ENCODE measurements around the gene KLHL42.
"Not testable (repeated sequence)": the region's sequence is repeated elsewhere in the genome, so short reads cannot be mapped to it uniquely, and the experiment has no call there.

The KLHL42 gene, protein sequence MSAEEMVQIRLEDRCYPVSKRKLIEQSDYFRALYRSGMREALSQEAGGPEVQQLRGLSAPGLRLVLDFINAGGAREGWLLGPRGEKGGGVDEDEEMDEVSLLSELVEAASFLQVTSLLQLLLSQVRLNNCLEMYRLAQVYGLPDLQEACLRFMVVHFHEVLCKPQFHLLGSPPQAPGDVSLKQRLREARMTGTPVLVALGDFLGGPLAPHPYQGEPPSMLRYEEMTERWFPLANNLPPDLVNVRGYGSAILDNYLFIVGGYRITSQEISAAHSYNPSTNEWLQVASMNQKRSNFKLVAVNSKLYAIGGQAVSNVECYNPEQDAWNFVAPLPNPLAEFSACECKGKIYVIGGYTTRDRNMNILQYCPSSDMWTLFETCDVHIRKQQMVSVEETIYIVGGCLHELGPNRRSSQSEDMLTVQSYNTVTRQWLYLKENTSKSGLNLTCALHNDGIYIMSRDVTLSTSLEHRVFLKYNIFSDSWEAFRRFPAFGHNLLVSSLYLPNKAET

DNA sequence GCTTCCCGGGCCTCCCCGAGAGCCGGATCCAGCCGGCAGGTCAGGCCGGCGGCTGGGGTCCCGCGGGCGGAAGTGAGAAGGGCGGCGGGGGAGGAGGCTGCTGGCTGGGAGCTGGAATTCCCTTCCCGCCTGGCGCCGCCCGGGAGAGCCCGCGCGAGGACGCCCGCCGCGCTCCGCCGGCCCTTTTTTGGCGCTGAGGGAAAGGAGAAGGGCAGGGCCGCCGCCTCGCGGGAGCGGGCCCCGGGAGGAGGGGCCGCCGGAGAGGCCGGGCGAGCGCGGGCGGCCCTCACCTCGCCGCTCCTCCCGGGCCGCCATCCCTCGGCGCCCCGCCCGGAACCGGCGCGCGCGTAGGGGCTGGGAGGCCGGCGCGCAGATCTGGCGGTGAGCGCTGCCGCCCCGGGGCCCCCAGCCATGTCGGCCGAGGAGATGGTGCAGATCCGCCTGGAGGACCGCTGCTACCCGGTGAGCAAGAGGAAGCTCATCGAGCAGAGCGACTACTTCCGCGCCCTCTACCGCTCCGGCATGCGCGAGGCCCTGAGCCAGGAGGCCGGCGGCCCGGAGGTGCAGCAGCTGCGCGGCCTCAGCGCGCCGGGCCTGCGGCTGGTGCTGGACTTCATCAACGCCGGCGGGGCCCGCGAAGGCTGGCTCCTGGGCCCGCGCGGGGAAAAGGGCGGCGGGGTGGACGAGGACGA is at the start of gene KLHL42, which contains the start of gene MANSC4:
Gene KLHL42, plus strand, starts transcription at position 314 of the 692 bp plus-strand sequence. Its CDS starts 98 bp downstream, at position 412.
Gene MANSC4, minus strand, starts transcription at position 317 of the 692 bp plus-strand sequence. CDS start 8,960 bp downstream, outside the sequence.
- DNase-seq: peak; percentile 77

DNA sequence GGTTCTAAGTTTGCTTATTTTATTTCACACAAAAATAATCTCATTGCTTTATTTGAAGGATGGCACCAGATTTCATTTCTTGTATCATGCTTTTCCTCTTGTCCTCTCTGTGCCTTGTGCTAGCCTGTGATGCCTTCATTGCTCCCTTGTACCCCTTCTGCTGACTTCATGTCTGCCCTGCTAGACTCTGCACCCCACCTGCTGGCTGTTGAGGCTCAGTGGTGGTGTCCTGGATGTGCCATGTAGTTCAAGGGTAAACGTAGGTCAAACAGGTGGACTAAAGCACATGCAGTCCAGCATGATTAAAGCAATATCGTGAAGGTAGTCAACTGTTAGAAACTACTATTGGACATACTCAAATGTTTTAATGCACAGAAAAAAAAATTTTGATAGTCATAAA is 47.8 kb upstream of the KLHL42 start:
- DNase-seq: peak; percentile 41

DNA sequence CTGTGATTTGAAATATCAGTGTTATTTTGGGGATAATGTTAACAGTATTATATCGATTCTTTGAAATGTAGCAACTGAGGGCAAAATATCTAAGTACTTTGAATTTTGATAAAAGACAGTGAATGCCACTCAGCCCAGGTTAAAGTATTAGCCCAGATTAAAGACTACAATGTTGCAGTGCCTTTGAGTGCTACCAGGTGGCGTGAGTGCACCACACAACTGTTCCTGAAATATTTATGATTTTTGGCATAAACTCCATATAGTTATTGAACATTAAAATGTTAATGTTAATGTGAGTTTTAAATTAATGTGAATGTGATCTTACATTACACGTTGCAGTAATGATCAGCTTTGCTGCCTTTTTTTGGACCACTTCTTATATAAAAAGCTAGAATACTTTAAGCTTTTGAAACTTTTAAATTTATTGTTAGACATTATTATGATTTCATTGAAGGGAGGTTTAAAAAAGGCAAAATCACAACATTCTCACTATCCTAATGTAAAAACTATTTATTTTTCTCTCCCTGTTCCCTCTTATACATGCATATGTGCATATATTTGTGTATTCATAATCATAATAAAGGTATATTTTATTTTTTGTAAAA is 46.9 kb upstream of the KLHL42 start:
- DNase-seq: peak; percentile 75

DNA sequence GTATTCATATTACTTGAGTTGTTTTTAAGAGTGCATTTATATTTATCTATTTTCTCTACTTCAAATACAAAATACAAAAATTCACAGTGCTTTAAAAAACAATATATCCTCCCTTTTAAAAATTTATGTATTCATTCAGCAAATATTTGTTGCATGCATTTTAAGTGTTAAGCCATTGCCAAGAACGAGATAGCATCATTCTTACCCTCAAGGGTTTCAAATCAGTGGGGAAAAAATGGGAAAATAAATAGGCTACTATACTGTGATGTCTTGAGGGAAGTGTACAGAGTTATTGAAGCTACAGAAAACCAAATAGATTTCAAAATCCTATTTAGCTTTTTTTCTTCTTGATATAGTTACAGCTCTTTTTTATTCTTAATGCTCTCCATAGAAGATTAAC is 46.2 kb upstream of the KLHL42 start:
- no peak for DNase-seq

DNA sequence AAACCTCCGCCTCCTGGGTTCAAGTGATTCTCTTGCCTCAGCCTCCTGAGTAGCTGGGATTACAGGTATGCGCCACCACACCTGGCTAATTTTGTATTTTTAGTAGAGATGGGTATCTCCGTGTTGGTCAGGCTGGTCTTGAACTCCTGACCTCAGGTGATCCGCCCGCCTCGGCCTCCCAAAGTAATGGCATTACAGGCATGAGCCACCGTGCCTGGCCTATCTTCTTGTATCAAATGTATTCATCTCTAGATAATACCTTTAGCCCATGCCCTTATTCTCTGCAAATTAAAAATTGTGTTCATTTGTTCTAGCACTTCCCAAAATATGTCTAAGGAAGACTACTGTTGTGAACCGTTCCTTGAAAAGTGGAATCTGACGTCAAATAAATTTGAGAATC is 45.7 kb upstream of the KLHL42 start:
- DNase-seq: not testable (repeated sequence)

DNA sequence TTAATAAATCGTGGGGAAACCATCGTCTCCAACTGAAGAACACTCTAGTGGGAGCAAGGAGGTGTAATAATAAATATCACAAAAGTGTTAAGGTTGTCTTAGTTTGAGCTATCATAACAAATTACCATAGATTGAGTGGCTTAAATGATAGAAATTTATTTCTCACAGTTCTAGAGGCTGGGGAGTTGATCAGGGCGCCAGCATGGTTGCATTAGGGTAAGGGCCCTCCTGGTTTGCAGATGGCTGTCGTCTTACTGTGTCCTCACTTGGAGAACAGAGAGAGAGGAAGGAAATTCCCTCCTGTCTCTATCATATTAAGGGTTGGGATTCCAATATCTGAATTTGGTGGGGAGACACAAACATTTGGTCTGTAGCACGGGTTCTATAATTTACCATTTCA is 36.4 kb upstream of the KLHL42 start:
- DNase-seq: no peak

DNA sequence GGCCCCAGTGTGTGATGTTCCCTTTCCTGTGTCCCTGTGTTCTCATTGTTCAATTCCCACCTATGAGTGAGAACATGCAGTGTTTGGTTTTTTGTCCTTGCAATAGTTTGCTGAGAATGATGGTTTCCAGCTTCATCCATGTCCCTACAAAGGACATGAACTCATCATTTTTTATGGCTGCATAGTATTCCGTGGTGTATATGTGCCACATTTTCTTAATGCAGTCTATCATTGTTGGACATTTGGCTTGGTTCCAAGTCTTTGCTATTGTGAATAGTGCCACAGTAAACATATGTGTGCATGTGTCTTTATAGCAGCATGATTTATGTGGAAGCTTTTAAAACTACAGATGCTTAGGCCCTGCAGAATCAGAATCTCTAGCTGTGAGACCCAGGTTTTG is 34.3 kb upstream of the KLHL42 start:
- DNase-seq: not testable (repeated sequence)

DNA sequence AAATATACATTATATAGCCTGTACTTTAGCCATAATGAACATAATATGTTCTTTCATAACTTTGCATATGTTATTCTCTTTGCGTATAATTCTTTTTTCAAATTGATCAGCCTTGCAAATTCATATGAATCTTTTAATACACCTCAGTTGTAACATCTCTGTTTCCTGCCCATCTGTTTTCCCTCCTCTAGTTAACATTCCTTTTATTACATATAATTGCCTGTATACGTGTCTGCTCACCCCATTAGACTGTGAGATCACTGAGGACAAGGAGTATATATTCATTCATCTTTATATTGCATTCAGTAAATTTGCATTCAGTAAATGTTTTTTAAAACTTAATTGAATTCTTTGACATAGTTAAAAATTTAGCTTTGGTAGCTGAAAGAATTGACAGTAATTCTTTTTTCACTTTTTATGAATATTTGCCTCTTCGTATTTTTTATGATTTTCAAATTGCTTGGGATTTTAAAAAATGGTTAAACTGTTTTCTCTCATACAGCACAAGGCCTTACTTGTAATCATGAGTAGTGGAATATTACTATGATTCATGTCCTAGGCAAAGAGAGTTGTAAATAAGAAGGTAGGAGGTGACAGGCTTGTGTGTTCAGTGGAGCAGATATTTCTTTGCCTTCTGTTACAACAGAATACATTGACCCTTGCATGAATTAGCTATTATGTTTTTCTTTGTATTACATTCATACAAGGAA is 32.8 kb upstream of the KLHL42 start:
- DNase-seq: no peak

DNA sequence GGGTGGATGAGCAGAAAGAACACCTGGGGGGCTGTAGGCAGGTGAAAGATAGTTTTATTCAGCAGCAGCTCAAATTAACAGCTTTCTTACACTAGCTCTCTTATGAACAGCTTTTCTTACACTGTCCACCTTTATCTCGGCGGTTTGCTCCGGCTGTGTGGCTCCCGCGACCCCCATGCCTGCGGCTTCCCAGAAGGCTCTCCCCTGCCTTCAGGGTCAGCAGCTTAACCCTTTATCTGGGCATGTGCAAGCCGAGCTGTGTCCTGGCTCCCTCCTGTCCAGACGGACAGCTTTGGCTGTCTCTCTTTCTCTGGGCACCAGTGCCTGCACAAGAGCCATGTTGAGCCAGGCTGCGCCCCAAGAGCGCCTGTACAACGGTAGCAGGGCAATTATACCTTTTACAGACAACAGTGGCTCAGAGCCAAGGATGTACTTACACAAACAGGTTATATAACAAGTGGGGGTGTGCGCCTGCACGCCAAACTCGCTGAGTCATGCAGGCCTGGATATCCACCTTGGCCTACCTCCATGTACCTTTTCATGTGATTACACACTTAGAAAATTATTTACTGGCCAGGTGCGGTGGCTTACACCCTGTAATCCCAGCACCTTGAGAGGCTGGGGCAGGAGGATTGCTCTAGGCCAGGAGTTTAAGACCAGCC is 28.5 kb upstream of the KLHL42 start:
- DNase-seq: no peak

DNA sequence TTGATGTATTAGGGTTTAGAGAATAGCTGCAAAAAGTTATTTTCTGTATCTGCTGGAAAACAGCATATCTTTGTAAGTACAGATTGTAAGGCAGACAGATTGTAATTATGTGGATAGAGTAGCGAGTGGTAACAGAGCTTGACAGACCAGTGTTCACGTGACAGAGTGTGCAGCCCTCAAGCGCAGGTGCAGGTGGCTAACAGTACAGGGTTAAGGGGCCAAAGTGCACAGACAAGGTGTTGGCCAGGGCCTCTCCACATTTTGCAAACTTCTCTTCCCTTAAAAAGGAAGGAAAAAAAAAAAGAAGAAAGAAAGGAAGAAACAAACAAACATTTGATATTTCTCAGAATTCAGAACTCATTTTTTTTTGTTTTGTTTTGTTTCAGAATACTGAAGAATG is 25.2 kb upstream of the KLHL42 start:
- DNase-seq: no peak

DNA sequence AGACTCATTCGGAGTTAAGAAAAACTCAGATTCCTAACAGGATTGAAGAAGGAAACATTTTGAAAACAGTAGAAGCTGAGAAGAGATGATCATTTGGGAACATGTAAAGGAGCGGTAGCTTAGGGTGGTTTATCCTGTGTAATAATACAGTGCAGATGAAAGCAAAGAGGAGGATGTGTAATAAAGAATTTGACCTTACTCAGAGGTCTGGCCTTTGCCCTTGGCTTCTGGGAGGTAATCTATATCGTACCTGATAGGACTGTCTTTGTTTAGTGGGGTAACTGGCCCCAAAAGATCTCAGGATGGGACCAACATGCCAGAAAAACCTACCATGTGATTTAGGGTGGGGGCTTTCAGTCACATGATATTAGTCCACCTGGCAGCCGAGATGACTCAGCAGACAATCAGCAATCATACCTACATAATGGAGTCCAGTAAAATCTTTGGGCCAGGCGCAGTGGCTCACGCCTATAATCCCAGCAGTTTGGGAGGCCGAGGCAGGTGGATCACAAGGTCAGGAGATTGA is 23.3 kb upstream of the KLHL42 start:
- no peak for DNase-seq

DNA sequence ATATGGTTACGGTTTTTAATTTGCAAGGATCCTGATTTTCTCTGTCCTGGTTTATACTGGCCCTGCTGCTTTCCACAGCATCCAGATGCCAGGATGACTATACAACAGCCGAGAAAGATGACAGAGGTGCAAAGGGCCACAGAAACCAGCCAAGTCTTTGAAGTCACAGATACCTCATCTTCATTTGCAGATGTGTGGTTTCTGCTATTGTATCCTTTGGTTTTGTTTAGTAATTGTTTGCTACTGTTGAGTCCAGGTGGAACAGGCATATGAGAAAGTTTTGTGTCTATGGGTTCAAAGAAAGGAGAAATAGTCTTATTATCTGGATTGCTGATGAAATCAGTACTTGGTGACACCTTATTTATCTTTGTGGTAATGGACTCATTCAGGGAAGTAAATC is 17.3 kb upstream of the KLHL42 start:
- DNase-seq: no peak

DNA sequence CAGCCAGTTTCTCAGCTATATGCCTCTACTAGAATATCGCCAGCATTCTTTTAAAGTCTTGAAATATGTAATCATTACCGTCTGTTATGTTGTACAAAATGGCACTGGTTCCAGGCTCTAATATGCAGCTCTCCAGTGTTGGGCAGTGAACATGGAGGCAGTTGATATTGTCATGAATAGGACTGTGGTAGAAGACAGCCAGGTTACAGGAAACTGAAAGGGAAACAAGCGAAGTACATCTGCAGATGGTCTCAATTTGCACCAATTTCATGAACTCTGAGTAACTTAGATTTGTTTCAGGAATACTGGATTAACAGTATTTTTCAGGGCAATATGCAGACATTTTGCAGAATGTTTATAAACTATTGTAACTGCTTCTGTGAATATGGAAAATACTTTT is 13.4 kb upstream of the KLHL42 start:
- DNase-seq: no peak

DNA sequence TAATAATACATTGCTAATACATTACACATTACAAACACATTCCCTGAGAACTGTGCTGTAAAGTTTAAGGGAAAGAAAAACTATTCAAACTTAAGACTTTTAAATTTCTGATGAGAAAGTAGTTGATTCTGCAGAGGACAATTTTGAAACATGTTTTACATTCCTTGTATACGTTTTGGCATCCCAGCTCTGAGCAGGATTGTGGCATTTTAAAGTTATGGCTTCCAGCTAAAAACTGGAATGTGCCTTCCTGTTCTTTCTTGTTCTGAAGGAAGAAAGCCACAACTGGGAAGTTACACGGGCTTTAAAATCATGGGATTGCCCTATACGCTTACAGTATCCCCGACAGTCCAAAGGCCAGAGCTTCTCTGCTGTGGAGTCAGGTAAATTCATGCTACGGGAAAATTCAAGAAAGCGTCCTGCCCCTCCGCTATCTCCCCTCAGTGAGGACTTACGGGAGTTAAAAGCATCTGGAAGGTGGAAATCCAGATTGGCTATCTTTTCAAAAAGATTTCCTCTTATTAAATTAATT is 10.8 kb upstream of the KLHL42 start:
- DNase-seq: no peak

DNA sequence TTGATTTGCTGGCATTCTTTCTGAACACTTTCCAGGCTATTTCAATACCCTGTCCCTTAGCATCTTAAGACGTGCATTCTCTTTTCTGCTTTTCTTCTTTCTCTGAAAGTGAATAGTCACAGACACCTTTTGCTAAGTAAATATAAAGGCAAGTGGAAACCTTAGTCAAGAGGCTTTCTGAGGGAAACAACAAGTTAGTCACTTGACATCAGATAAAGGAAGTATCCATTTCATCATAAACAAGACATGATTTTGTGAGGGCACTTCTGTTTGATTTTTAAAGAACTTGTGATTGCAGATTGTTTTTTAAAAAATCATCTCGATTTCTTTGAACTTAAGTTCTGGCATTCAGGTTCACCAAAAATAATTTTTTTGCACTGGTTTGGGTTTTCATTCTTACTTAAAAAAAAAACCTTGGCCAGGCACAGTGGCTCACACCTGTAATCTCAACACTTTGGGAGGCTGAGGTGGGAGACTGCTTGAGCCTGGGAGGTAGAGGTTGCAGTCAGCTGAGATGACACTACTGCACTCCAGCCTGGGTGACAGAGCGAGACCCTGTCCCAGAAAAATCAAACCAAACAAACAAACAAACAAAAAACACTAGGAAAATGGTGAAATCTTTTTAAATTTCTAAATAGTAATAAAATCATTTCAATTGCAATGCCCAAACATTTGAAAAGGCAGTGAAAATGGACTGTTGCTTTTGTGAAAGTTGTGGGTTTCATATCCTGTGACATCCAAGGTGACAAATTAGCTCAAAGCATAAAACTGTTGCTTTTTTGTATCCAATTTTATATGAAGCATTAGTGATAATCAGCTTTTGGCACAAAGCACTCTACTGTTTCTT is 8.3 kb upstream of the KLHL42 start:
- DNase-seq: no peak

DNA sequence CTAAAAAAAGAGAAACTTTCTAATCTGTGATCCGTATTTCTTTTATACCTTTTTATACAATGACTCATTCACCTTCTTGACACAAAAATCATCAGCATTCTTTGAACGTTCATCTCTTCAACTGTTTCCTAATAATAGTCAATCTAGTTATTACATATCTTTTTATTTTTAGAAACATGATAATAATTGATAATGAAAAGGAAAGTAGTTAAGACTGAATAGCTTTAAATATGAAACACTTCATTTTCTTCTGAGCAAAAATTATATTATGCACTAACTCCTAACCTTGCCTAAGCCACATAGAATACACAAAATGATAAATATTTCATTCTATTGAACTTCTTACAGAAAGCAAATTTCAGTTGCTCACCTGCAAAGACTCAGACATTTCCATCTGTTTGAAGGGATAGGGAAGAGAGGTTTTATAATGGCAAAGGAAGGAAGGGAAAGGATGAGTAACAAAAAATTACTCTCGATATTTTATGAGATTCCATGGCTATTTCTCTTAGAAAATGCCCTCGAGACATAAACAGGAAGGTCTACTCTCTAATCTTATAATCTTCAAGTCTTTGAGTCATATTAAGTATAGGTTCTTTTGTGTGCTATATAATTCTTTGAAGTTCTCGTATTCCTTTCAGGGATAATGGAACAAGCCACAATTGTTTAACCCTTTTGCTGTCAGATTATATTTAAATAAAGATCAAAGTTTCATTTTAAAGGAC is 7.5 kb upstream of the KLHL42 start:
- no peak for DNase-seq

DNA sequence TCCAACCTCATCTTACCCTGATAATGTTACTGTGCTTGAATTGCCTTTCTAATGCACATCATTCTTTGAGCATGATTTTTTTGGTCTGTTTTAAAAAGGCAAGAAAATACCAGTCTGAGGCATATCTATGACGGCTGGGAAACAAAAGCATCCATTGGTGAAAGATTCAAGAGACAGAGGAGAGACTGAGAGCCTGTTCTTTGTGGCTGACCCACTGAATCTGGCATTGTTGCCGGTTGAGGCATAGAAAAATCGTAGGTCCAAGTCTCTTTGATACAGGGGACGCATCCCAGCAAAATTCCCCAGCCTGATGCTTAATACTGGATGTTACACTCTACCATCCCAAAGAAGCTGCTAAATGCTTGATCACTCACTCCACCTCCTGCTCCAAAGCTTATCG is 2.9 kb upstream of the KLHL42 start:
- no peak for DNase-seq

DNA sequence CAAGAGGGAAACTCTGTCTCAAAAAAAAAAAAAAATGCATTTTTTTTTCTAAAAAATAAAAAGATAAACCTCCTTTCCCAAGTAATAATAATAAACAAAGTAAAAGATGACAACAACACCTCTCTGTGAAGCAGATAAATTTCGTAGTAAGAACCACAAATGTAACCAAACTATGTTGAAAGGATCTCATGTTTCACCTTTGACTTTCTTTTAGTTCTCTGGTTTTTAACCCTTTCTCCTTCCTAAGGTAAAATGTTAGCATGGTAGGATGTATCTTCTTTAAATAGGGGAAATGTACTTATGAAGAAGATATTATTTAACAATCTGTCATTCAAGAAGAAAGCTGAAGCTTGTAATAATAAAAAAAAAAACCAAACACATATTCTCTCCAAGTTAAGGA is 1.8 kb upstream of the KLHL42 start:
- DNase-seq: no peak

DNA sequence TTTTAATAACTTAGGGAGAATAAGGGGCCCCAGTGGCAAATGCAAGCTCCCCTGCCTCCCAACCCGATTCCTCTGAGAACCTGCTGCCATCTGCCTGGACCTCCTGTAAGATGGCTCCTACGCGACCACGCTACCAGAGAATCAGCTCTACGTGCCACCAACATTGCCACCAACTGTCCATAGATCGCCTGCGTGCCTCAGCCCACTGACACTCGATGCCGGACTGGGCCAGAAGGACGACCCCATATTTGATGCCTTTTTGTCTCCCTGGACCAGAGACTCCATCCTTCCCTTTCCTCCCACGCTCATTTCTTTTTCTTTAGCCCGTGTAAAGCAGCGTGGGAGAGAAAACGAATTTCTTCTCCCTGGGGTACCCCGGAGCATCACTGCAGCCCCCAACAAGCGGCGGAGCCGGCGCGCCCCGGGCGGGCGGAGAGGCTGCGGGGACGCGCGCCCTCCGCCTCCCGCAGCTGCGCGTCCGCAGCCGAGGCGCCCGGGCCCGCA is 565 bp upstream of the KLHL42 start:
- DNase-seq: peak; percentile 56

Data from hematopoietic multipotent progenitor cell treated with erythropoietin and hydrocortisone succinate and interleukin-3 and kit ligand, for 6 days (in vitro differentiated cells).